Right lobe of liver (tissue), 4 donors: ENCODE results near the gene DLX2.

Experiments used
- CTCF ChIP-seq, 4 donors: fragments of 200-600 bp in 3 of 4; fragments of 450-650 bp in 1 of 4; IDR thresholded peaks; one replicate each; pipeline versions ENCODE4 v1.5.1 to v1.8.0; 2016 to 2022; ENCODE audit warnings: antibody characterized with exemption in 4 of 4, mild to moderate bottlenecking in 2 of 4
- POLR2A ChIP-seq: fragments of 450-650 bp; IDR thresholded peaks from one replicate; pipeline ENCODE4 v1.6.1; 2017; ENCODE audit warnings: antibody characterized with exemption, mild to moderate bottlenecking
- donor health status: DM: no; HTN: no; CAD: no.
- donor health status: DM: no; HTN: no; CAD: no.
- donor health status: DM: no; HTN: yes; CAD: no.

GRCh38 chr2:172098650-172099471 is 3.8 kb downstream of the DLX2 start:
- TF ChIP-seq POLR2A: no peak
- TF ChIP-seq CTCF (IDR thresholded peaks at IDR 0.05): no peak
